ENCODE results near the gene SREBF1. TPM values are rescaled to one million over a fixed set of nuclear protein-coding genes. Genes with fewer than 3 reads are reported as not detected.

SREBF1 gene
- total RNA-seq, 2 donors from 2014 or later, result 55.8 to 73.5 TPM

- H3K4me1 Mint-ChIP-seq (ENCODE audit: low read depth in 2 of 2), result peaks cover 16 to 22% of the 10 kb centered on the region in 2 donors
- no peaks in the 10 kb centered on the region for H3K36me3 Mint-ChIP-seq
- no peaks in the 10 kb centered on the region for H3K27me3 Mint-ChIP-seq
- ATAC-seq (no peak), DNase-seq (ENCODE audit: low spot score) (no peak)
- peak overlapping the region; percentile 55 to 93 for H3K27ac Mint-ChIP-seq
- H3K4me3 Mint-ChIP-seq, result peak overlapping the region; percentile 62
- H3K9me3 Mint-ChIP-seq, result no peaks in the 10 kb centered on the region
These were observed 4.2 kb upstream of the SREBF1 start for GRCh38 chr17:17840751-17841591.

GRCh38 chr17:17839791-17840707 lies 3.3 kb upstream of the SREBF1 start:
- peak overlapping the region; percentile 51 to 93 for H3K27ac Mint-ChIP-seq
- DNase-seq (ENCODE audit: low spot score), result peak; percentile 89
- ATAC-seq, result peak; percentile 85 to 88
- peak overlapping the region; percentile 70 for H3K4me3 Mint-ChIP-seq
- H3K36me3 Mint-ChIP-seq, result no peaks in the 10 kb centered on the region
- H3K27me3 Mint-ChIP-seq, result no peaks in the 10 kb centered on the region
- no peaks in the 10 kb centered on the region for H3K9me3 Mint-ChIP-seq
- H3K4me1 Mint-ChIP-seq (ENCODE audit: low read depth in 2 of 2), result peaks cover 21 to 27% of the 10 kb centered on the region in 2 donors

GRCh38 chr17:17837966-17838962 lies 1.5 kb upstream of the SREBF1 start:
- ATAC-seq (no peak), DNase-seq (ENCODE audit: low spot score) (no peak)
- Mint-ChIP-seq H3K4me1 (ENCODE audit: low read depth in 2 of 2) (peaks cover 36 to 37% of the 10 kb centered on the region in 2 donors), H3K27ac (peak overlapping the region; percentile 51 to 91), H3K27me3 (no peaks in the 10 kb centered on the region), H3K36me3 (no peaks in the 10 kb centered on the region), H3K4me3 (peak overlapping the region; percentile 70), H3K9me3 (no peaks in the 10 kb centered on the region)

GRCh38 chr17:17837380-17837821 lies 615 bp upstream of the SREBF1 start:
- H3K4me1 Mint-ChIP-seq (ENCODE audit: low read depth in 2 of 2), result peaks cover 36 to 37% of the 10 kb centered on the region in 2 donors
- H3K36me3 Mint-ChIP-seq, result no peaks in the 10 kb centered on the region

GRCh38 chr17:17836250-17836817 lies 452 bp downstream of the SREBF1 start:
- no peaks in the 10 kb centered on the region for H3K27me3 Mint-ChIP-seq
- H3K4me1 Mint-ChIP-seq (ENCODE audit: low read depth in 2 of 2), result peaks cover 36 to 41% of the 10 kb centered on the region in 2 donors
- peak overlapping the region; percentile 72 to 87 for H3K27ac Mint-ChIP-seq
- peak; percentile 97 for DNase-seq (ENCODE audit: low spot score)
- H3K9me3 Mint-ChIP-seq, result no peaks in the 10 kb centered on the region
- ATAC-seq, result peak; percentile 89 to 92
- H3K36me3 Mint-ChIP-seq, result no peaks in the 10 kb centered on the region
- peak overlapping the region; percentile 92 for H3K4me3 Mint-ChIP-seq

More at GRCh38 chr17:17837380-17837821, 615 bp upstream of the SREBF1 start:
- peak overlapping the region; percentile 85 to 91 for H3K27ac Mint-ChIP-seq
- no peaks in the 10 kb centered on the region for H3K9me3 Mint-ChIP-seq
- ATAC-seq, result no peak
- no peak for DNase-seq (ENCODE audit: low spot score)
- no peaks in the 10 kb centered on the region for H3K27me3 Mint-ChIP-seq
- peak overlapping the region; percentile 92 for H3K4me3 Mint-ChIP-seq

- no peak for ATAC-seq
- no peaks in the 10 kb centered on the region for H3K9me3 Mint-ChIP-seq
- no peak for DNase-seq (ENCODE audit: low spot score)
These were observed 1.2 kb downstream of the SREBF1 start for GRCh38 chr17:17835415-17836249.

GRCh38 chr17:17834974-17835373 lies 1.8 kb downstream of the SREBF1 start:
- ATAC-seq, result no peak
- Mint-ChIP-seq H3K36me3 (no peaks in the 10 kb centered on the region), H3K9me3 (no peaks in the 10 kb centered on the region), H3K27ac (peak overlapping the region; percentile 50 to 59), H3K4me1 (ENCODE audit: low read depth in 2 of 2) (peaks cover 31 to 35% of the 10 kb centered on the region in 2 donors), H3K4me3 (peak overlapping the region; percentile 65), H3K27me3 (no peaks in the 10 kb centered on the region)
- no peak for DNase-seq (ENCODE audit: low spot score)

More at GRCh38 chr17:17835415-17836249, 1.2 kb downstream of the SREBF1 start:
- peaks cover 31 to 35% of the 10 kb centered on the region in 2 donors for H3K4me1 Mint-ChIP-seq (ENCODE audit: low read depth in 2 of 2)
- peak overlapping the region; percentile 92 for H3K4me3 Mint-ChIP-seq
- H3K27ac Mint-ChIP-seq, result peak overlapping the region; percentile 72 to 87
- H3K27me3 Mint-ChIP-seq, result no peaks in the 10 kb centered on the region
- no peaks in the 10 kb centered on the region for H3K36me3 Mint-ChIP-seq

- no peaks in the 10 kb centered on the region for H3K36me3 Mint-ChIP-seq
- H3K27ac Mint-ChIP-seq, result no peak overlapping the region
- H3K27me3 Mint-ChIP-seq, result no peaks in the 10 kb centered on the region
- H3K4me1 Mint-ChIP-seq (ENCODE audit: low read depth in 2 of 2), result peaks cover 29 to 31% of the 10 kb centered on the region in 2 donors
- ATAC-seq (no peak), DNase-seq (ENCODE audit: low spot score) (no peak)
- H3K9me3 Mint-ChIP-seq, result no peaks in the 10 kb centered on the region
- no peak overlapping the region for H3K4me3 Mint-ChIP-seq
These were observed 3.0 kb downstream of the SREBF1 start for GRCh38 chr17:17833658-17834357.

- no peak overlapping the region for H3K4me3 Mint-ChIP-seq
- H3K9me3 Mint-ChIP-seq, result no peaks in the 10 kb centered on the region
- H3K27ac Mint-ChIP-seq, result no peak overlapping the region
- DNase-seq (ENCODE audit: low spot score) (no peak), ATAC-seq (no peak)
- H3K4me1 Mint-ChIP-seq (ENCODE audit: low read depth in 2 of 2), result peaks cover 23 to 25% of the 10 kb centered on the region in 2 donors
- no peaks in the 10 kb centered on the region for H3K27me3 Mint-ChIP-seq
- H3K36me3 Mint-ChIP-seq, result no peaks in the 10 kb centered on the region
These were observed 4.8 kb downstream of the SREBF1 start for GRCh38 chr17:17832032-17832363.

- ATAC-seq (no peak), DNase-seq (ENCODE audit: low spot score) (no peak)
- H3K36me3 Mint-ChIP-seq, result no peaks in the 10 kb centered on the region
- no peaks in the 10 kb centered on the region for H3K9me3 Mint-ChIP-seq
- H3K4me3 Mint-ChIP-seq, result no peak overlapping the region
- H3K27ac Mint-ChIP-seq, result no peak overlapping the region
- H3K27me3 Mint-ChIP-seq, result no peaks in the 10 kb centered on the region
- peaks cover 28 to 30% of the 10 kb centered on the region in 2 donors for H3K4me1 Mint-ChIP-seq (ENCODE audit: low read depth in 2 of 2)
These were observed 5.4 kb downstream of the SREBF1 start for GRCh38 chr17:17831208-17832031.

GRCh38 chr17:17830740-17831207 lies 6.0 kb downstream of the SREBF1 start:
- ATAC-seq, result no peak
- H3K27ac Mint-ChIP-seq, result no peak overlapping the region
- no peaks in the 10 kb centered on the region for H3K27me3 Mint-ChIP-seq
- DNase-seq (ENCODE audit: low spot score), result no peak
- no peaks in the 10 kb centered on the region for H3K9me3 Mint-ChIP-seq
- peaks cover 32 to 33% of the 10 kb centered on the region in 2 donors for H3K4me1 Mint-ChIP-seq (ENCODE audit: low read depth in 2 of 2)
- H3K4me3 Mint-ChIP-seq, result no peak overlapping the region
- H3K36me3 Mint-ChIP-seq, result no peaks in the 10 kb centered on the region
